GM12878 (cell line): ENCODE results near the gene PRSS16. TPM values are rescaled to one million over a fixed set of nuclear protein-coding genes. Genes with fewer than 3 reads are reported as not detected.

Source experiments
- ATAC-seq: fragments of 200-7000 bp; cut with Tn5 transposase; 3 replicates; pipeline ENCODE4 v1.9.1; 2020; ENCODE audit warnings: mild to moderate bottlenecking, moderate library complexity
- BruUV-seq: library from RNA; stranded (reverse); fragments of 400-500 nt; replicated peaks from 2 replicates; lab custom pipeline; 2021; lab: Mats Ljungman, UMichigan
- CTCF ChIA-PET: fragments of 300-600 bp; sonication (Branson Sonifier 250); formaldehyde crosslinking; extraction: SDS; loops from one replicate; lab custom pipeline; 2021; ENCODE audit warnings: inconsistent platforms; lab: Yijun Ruan, JAX
- POLR2A ChIA-PET: fragments of 350-600 bp; formaldehyde crosslinking; extraction: SDS; loops from one replicate; lab custom pipeline; 2021; ENCODE audit warnings: inconsistent platforms; lab: Charles Lee
- RAD21 ChIA-PET: fragments of 300-600 bp; sonication (Branson Sonifier 250); formaldehyde crosslinking; loops from one replicate; lab custom pipeline; 2023; ENCODE audit warnings: antibody characterized with exemption; ENCODE audit not compliant: unreplicated experiment; lab: Charles Lee
- SMC1A ChIA-PET: fragments of 300-600 bp; sonication (Branson Sonifier 250); formaldehyde crosslinking; loops from one replicate; lab custom pipeline; 2023; ENCODE audit not compliant: unreplicated experiment, uncharacterized antibody; lab: Charles Lee
- DNase-seq: peaks from one replicate; pipeline ENCODE4 v3.0.0-alpha.2; 2011; ENCODE audit warnings: low read depth, low spot score
- FAIRE-seq: peaks from 3 replicates; lab custom pipeline; 2011; peaks lifted over from hg19 to GRCh38; lab: Jason Lieb, UNC
- H2AFZ ChIP-seq: 2 replicates; pipeline ENCODE4 v1.6.0; 2011; ENCODE audit warnings: low read depth, low read length, control low read depth; ENCODE audit not compliant: control insufficient read depth
- H3K27ac ChIP-seq: 2 replicates; pipeline ENCODE4 v1.5.1; 2011; ENCODE audit warnings: control low read depth; ENCODE audit not compliant: control insufficient read depth, insufficient read depth
- H3K27me3 ChIP-seq, 2 experiments: replicated peaks in 1 of 2; 2 replicates each; pipeline versions ENCODE4 v1.6.0 to v1.6.1; 2011; ENCODE audit warnings: low read length in 1 of 2; ENCODE audit not compliant: control insufficient read depth in 2 of 2, insufficient read depth in 2 of 2
- H3K36me3 ChIP-seq, 2 experiments: 2 replicates each; pipeline ENCODE4 v1.5.1; 2011; ENCODE audit warnings: low read length in 1 of 2; ENCODE audit not compliant: control insufficient read depth in 2 of 2, insufficient read depth in 2 of 2
- H3K4me1 ChIP-seq: 2 replicates; pipeline ENCODE4 v1.6.1; 2011; ENCODE audit warnings: mild to moderate bottlenecking, low read length, moderate library complexity, mixed read lengths; ENCODE audit not compliant: control insufficient read depth, insufficient read depth
- H3K4me2 ChIP-seq: 2 replicates; pipeline ENCODE4 v1.6.0; 2011; ENCODE audit warnings: control low read depth; ENCODE audit not compliant: control insufficient read depth, insufficient read depth
- H3K4me3 ChIP-seq: fragments of 200-600 bp; sonication (generic); 2 replicates; pipeline ENCODE4 v1.5.1; 2016
- H3K79me2 ChIP-seq: 2 replicates; pipeline ENCODE4 v1.6.0; 2011; ENCODE audit warnings: low read length; ENCODE audit not compliant: control insufficient read depth, insufficient read depth
- H3K9ac ChIP-seq: 2 replicates; pipeline ENCODE4 v1.8.0; 2011; ENCODE audit warnings: low read length, control low read depth, mixed read lengths; ENCODE audit not compliant: control insufficient read depth, insufficient read depth
- H3K9me3 ChIP-seq: replicated peaks from 3 replicates; pipeline ENCODE4 v1.5.1; 2011; ENCODE audit warnings: mild to moderate bottlenecking, low read length; ENCODE audit not compliant: control insufficient read depth, insufficient read depth
- H4K20me1 ChIP-seq: 2 replicates; pipeline ENCODE4 v1.6.0; 2011; ENCODE audit not compliant: control insufficient read depth, insufficient read depth
- FOS ChIP-seq: IDR thresholded peaks from 3 replicates; pipeline ENCODE4 v1.6.1; 2011; ENCODE audit warnings: borderline replicate concordance; ENCODE audit not compliant: insufficient read length; ENCODE audit errors: extremely low read depth
- NFXL1 ChIP-seq: fragments of 450-650 bp; IDR thresholded peaks from 2 replicates; pipeline ENCODE4 v1.6.1; 2017; ENCODE audit warnings: antibody characterized with exemption, mild to moderate bottlenecking, borderline replicate concordance
- RB1 ChIP-seq: fragments of 450-650 bp; formaldehyde crosslinking; IDR thresholded peaks from 2 replicates; pipeline ENCODE4 v1.6.1; 2017; ENCODE audit warnings: mild to moderate bottlenecking, borderline replicate concordance
- SIN3A ChIP-seq: IDR thresholded peaks from 2 replicates; pipeline ENCODE4 v1.6.1; 2012; ENCODE audit warnings: low read depth, low read length, improper control_type of control experiment
- TBL1XR1 ChIP-seq: IDR thresholded peaks from 2 replicates; pipeline ENCODE4 v1.6.1; 2012; ENCODE audit warnings: low read depth, low read length, improper control_type of control experiment
- TCF12 ChIP-seq: IDR thresholded peaks from 2 replicates; pipeline ENCODE4 v1.6.1; 2011; ENCODE audit warnings: low read depth, mild to moderate bottlenecking, low read length
- ZNF274 ChIP-seq: IDR thresholded peaks from one replicate; pipeline ENCODE4 v1.8.0; 2011; ENCODE audit not compliant: insufficient read length, insufficient read depth
- ZNF622 ChIP-seq: fragments of 450-650 bp; IDR thresholded peaks from 2 replicates; pipeline ENCODE4 v1.6.1; 2017; ENCODE audit warnings: mild to moderate bottlenecking, inconsistent platforms
- WGBS: methylation state at CpG from one replicate; pipeline ENCODE4 v1.1.6; 2016; ENCODE audit warnings: low lambda C conversion rate; ENCODE audit not compliant: insufficient replicate concordance, insufficient coverage; ENCODE audit errors: missing lambda C conversion rate; 5-methylcytosine and 5-hydroxymethylcytosine counted together
- in situ Hi-C: fragments of 300-500 bp; cut with MboI; formaldehyde crosslinking; loops from 9 replicates; pipeline ENCODE4 v1.14.3; 2018; ENCODE audit warnings: mixed read lengths
- intact Hi-C: fragments of 100-400 bp; cut with micrococcal nuclease; formaldehyde crosslinking; loops from one replicate; pipeline ENCODE4 v1.14.2; 2022; ENCODE audit not compliant: unreplicated experiment
- polyA plus RNA-seq, 11 experiments: library from polyadenylated mRNA; depleted of rRNA in 4 of 11; unstranded in 6 of 11; stranded (reverse) in 5 of 11; fragments of >200 nt; fragmentation: Nextera tagmentation in 4 of 11; fragmentation: Illumina TruSeq in 1 of 11; extraction: Ambion mirVana in 4 of 11; extraction: Trizol in 1 of 11; gene quantifications; 1 replicate in 1 of 11; 2 replicates in 10 of 11; pipeline versions ENCODE4 v1.2.1 to v1.2.3, GENCODE V29; 2011 to 2016; ENCODE audit warnings: inconsistent platforms in 2 of 11, missing spikeins in 2 of 11, low read depth in 1 of 11
- total RNA-seq, 4 experiments: library from RNA; depleted of rRNA in 3 of 4; stranded (reverse); fragments of >200 nt in 3 of 4; fragmentation: Illumina TruSeq in 1 of 4; extraction: Trizol in 1 of 4; gene quantifications; 2 replicates each; pipeline versions ENCODE4 v1.2.1 to v1.2.3, GENCODE V29; 2013 to 2021
- TF ChIP-seq, protein P1 (sequence below): fragments of 450-650 bp; IDR thresholded peaks from 2 replicates; pipeline ENCODE4 v1.6.1; 2018; ENCODE audit warnings: mild to moderate bottlenecking, low read depth, moderate library complexity; ENCODE audit not compliant: partially characterized antibody

The PRSS16 gene
- total and polyA plus RNA-seq, 10 of the 15 experiments (the other 5 are each of a cell fraction or from before 2014, with no cell fraction given), result 2.1 to 12.8 (median 6.6) TPM

DNA sequence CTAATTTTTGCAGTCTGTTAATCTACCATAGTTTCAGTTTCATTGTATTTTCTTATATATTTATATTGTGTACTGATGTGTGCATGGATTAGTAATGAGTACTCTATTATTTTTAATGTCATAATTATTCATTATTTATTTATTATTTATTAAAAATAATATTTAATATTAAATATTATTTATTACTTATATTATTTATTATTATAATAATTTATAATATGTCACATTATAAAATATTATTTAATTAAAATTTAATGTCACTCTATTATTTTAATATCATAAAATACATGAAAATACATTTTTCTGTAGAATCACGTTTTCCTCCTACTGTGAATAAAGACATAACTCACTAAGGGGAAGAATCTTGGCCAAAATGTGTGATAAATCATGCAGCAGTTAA lies 34.1 kb downstream of the PRSS16 start:
- FAIRE-seq (no peak), ATAC-seq (no peak), DNase-seq (no peak)
- no peak overlapping the region for H3K4me3 ChIP-seq
- no peaks in the 10 kb centered on the region for H3K36me3 ChIP-seq
- H3K9ac ChIP-seq, result no peak overlapping the region
- no peaks in the 10 kb centered on the region for H3K79me2 ChIP-seq
- H3K9me3 ChIP-seq, result peaks cover 9% of the 10 kb centered on the region; the same call in 2 of the 3 replicates
- SMC1A ChIA-PET, result no interaction called here
- in situ Hi-C loops, result no loop called here
- BruUV-seq, result no TSS peak
- RAD21 ChIA-PET, result no interaction called here
- no peak for TF ChIP-seq SIN3A
- no peak for TF ChIP-seq TBL1XR1
- TF ChIP-seq ZNF274, result no peak
- TF ChIP-seq NFXL1, result no peak
- TF ChIP-seq TCF12, result no peak
- POLR2A ChIA-PET, result interaction anchor here (1.0 kb wide), 1 partner anchor 25 kb away, joined by 4 read pairs; no protein-coding TSS in a partner anchor
- no peak overlapping the region for H3K4me2 ChIP-seq
- 0% methylated on average over 1 of the region's 1 CpG for WGBS
- no peaks in the 10 kb centered on the region for H4K20me1 ChIP-seq
- no peak overlapping the region for H3K27ac ChIP-seq
- intact Hi-C loops, result no loop called here
- no peaks in the 10 kb centered on the region for H3K27me3 ChIP-seq
- H3K4me1 ChIP-seq, result no peaks in the 10 kb centered on the region; the same call in 1 of the 2 replicates
- CTCF ChIA-PET, result no interaction called here
- no peak overlapping the region for H2AFZ ChIP-seq

DNA sequence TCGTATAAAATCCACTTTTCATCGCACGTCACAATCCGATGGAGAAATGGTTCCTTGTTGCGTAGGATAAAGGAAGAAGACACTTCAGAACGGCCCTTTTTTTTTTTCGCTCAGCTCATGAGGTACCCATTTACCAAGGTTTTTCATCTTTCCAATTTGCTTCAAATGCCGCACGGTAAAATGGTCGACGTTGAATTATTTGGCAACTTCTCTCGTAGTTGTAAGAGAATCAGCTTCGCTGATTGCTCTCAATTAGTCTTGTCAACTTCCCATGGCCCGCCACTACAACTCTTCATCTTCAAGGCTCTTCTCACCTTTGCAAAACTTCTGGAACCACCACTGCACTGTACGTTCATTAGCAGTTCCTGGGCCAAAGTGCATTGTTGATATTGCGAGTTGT lies 35.8 kb downstream of the PRSS16 start:
- RAD21 ChIA-PET, result no interaction called here
- Histone ChIP-seq H3K79me2 (no peaks in the 10 kb centered on the region), H3K27ac (no peak overlapping the region), H2AFZ (peak overlapping the region; percentile 41; the same call in 1 of the 2 replicates), H3K4me3 (no peak overlapping the region), H4K20me1 (no peaks in the 10 kb centered on the region), H3K9ac (no peak overlapping the region), H3K27me3 (no peaks in the 10 kb centered on the region), H3K4me1 (no peaks in the 10 kb centered on the region; the same call in 1 of the 2 replicates), H3K4me2 (no peak overlapping the region), H3K36me3 (no peaks in the 10 kb centered on the region), H3K9me3 (peaks cover 9% of the 10 kb centered on the region; the same call in 2 of the 3 replicates)
- POLR2A ChIA-PET, result no interaction called here
- intact Hi-C loops, result no loop called here
- CTCF ChIA-PET, result no interaction called here
- SMC1A ChIA-PET, result no interaction called here
- TF ChIP-seq FOS, result no peak
- TF ChIP-seq, protein P1, sequence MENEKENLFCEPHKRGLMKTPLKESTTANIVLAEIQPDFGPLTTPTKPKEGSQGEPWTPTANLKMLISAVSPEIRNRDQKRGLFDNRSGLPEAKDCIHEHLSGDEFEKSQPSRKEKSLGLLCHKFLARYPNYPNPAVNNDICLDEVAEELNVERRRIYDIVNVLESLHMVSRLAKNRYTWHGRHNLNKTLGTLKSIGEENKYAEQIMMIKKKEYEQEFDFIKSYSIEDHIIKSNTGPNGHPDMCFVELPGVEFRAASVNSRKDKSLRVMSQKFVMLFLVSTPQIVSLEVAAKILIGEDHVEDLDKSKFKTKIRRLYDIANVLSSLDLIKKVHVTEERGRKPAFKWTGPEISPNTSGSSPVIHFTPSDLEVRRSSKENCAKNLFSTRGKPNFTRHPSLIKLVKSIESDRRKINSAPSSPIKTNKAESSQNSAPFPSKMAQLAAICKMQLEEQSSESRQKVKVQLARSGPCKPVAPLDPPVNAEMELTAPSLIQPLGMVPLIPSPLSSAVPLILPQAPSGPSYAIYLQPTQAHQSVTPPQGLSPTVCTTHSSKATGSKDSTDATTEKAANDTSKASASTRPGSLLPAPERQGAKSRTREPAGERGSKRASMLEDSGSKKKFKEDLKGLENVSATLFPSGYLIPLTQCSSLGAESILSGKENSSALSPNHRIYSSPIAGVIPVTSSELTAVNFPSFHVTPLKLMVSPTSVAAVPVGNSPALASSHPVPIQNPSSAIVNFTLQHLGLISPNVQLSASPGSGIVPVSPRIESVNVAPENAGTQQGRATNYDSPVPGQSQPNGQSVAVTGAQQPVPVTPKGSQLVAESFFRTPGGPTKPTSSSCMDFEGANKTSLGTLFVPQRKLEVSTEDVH, result no peak
- TF ChIP-seq ZNF622, result no peak
- TF ChIP-seq TCF12, result no peak
- no peak for TF ChIP-seq RB1
- no TSS peak for BruUV-seq
- no peak for ATAC-seq
- in situ Hi-C loops, result no loop called here
- DNase-seq, result no peak
- 72% methylated on average over 16 of the region's 16 CpGs for WGBS
- FAIRE-seq, result no peak
